Stimulated activated CD4-positive, alpha-beta T cell treated with anti-CD3 and anti-CD28 coated beads, Interleukin-4, amount 100 ng/mL, for 24 hours (primary cell): ENCODE data around the gene GAL.

Source experiments
- DNase-seq: peaks from one replicate; pipeline ENCODE4 v3.0.0-alpha.2; 2020

The GAL gene

GRCh38 chr11:68683121-68683520 lies 1.2 kb upstream of the GAL start:
- DNase-seq: no peak

DNA sequence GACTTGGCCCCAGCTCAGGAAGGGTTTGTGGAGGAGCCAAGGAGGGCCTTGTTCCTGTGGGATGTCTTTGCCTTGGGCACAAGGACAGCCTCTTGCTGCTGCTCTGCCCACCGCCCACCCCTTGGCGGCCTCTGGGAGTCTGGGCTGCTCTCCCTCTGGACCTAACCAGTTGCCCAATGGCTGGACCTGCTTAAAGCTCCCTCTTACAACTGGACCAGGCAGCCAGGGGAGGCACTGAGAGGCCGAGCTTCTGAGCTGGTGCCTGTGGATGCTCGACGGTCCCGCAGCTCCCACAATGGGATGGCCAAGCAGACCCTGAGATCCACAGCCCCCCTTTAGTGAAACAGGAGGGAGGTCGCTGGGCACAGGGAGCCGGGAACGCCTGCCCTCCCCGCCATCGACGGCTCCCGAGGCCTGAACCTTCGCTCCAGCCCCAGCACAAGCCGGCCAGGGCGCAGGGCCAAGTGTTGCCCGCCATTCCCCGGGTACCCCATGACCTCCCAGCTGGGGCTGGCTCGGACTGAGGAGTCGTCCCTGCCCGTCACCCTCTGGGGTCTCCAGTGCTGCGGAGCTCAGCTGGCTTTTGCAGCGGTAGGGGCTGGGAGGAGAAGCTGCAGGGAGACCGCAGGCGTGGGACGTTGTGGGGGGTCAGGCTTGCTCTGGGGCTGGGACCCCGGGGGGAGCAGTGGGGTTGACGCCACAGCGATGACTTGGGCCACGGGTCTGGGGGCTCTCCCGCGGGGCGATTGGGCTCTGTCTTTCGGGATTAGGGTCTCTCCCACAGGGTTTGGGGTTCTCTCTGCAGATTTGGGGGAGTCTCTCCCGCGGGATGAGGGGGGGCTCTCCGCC lies 584 bp upstream of the GAL start:
- DNase-seq: no peak

DNA sequence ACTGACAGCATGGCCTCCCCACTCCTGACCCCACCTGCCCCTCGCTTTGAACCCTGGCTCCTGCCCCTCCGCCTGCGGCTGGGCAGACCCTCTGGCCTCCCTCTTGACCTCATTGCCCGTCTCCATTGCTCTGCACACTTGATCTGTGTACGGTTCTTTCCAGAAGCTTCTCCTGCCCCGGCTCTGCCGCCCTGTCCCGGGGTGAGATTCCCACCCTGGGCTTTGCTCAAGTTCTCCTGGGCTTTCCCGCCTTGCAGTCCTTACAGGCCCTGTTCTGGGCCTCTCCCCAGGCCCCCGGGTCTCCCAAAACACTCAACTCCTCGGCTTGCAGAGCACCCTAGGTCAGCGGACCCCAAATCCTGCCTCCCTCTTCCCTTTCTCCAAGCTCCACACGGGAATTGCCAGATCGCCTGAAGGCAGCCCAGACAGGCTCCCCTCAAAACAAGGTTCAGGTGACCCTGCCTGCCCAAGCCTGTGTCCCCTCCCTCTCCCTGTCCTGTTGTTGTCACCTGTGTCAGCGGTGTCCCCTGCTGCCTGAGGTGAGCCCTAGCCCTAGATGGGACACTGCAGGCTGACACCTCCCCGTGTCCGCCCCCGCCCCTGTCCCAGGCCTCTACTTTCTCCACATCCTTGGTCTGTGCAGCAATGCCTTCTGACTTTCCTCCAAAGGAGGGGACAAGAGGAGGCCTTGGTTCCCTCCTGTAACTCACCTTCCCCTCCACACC lies 1.5 kb downstream of the GAL start:
- no peak for DNase-seq

GRCh38 chr11:68686486-68686885 lies 2.1 kb downstream of the GAL start:
- no peak for DNase-seq

DNA sequence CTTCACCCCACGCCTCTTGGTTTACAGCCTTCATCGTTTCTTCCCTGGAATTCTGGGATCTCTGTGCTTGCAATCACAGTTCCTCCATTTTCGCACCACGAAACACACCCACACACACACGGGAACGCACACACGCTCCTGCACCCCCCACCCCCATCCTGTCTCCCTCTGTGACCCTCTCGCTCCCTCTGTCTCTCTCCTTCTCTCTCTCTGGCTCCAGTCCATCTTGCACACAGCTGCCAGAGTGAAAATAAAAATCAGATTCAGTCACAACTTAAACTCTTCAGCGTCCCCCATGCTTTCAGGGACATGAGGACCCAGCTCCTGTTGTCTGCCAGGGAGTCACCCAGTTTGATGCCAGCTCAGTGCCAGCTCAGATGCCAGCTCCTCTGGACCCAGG lies 3.0 kb downstream of the GAL start:
- DNase-seq: no peak

GRCh38 chr11:68687986-68688385 lies 3.6 kb downstream of the GAL start:
- DNase-seq: no peak

DNA sequence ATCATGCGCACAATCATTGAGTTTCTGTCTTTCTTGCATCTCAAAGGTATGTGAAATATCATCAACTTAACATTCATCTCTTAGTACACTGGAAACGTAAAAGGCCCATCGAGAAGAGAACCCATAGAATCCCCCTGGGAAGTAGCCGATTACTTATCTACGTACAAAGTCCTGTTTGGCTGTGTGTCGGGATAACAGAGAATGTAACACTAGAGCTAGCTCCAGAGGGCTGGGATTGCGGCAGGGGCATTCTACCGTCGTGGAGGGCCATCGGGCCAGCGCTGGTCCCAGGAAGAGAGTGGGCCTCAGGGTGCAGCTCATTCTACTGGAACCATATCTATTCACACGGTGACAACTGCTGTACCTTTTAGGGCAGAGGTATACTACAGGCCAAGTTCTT lies 4.5 kb downstream of the GAL start:
- DNase-seq: no peak

DNA sequence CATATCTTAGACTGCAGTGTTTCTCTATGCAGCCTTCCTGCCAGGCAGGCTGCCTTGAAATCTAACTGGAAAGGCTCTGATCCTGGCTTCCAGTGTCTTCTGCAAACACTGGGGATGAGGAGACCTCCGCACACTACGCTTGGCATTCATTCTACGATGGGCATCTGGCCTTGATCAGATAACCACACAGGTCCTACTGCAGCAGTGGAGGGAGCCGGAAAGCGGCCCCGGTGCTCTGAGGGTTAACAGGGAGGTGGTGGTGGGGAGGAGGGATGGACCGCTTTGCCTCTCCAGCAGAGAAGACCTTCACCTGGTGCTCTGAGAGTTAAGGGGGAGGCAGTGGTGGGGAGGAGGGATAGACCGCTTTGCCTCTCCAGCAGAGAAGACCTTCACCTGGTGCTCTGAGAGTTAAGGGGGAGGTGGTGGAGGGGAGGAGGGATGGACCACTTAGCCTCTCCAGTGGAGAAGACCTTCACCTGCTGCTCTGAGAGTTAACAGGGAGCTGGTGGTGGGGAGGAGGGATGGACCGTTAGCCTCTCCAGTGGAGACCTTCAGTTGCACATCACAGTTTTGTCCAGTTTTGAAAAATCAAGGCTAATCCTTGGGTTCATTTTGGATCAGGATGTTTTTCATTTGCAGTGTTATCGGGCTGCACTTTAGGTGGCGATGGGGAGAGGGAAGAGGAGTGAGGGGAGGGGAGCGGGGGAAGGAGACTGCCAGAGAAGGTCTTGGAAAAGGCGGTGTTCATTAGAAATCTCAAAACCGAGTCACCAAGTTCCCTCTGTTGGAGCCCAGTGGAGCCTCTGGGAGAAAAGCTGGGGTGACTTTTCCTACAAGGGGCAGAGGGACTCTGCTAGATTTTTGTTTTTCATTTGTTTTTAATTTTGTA lies 5.6 kb downstream of the GAL start:
- DNase-seq: no peak

GRCh38 chr11:68690671-68691401 lies 6.5 kb downstream of the GAL start:
- DNase-seq: peak; percentile 11

GRCh38 chr11:68691402-68691784 lies 7.0 kb downstream of the GAL start:
- no peak for DNase-seq

DNA sequence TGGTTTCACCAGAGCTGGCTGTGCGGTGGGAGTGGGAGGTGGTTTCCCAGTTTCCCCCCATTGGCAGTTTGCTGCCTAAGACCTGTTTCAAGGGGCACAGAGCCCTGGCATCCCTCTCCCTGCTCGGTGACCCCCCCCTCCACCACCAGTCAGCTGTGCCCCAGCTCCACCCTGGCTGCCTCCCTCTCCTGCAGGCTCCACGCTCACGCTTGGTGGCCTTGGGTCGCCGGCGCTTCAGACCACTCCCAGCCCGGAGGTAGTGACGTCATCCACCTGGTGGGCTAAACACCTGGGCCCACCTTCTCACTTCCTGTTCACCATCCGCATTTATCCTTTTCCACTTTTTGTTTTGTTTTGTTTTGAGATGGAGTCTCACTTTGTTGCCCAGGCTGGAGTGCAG lies 7.8 kb downstream of the GAL start:
- no peak for DNase-seq

DNA sequence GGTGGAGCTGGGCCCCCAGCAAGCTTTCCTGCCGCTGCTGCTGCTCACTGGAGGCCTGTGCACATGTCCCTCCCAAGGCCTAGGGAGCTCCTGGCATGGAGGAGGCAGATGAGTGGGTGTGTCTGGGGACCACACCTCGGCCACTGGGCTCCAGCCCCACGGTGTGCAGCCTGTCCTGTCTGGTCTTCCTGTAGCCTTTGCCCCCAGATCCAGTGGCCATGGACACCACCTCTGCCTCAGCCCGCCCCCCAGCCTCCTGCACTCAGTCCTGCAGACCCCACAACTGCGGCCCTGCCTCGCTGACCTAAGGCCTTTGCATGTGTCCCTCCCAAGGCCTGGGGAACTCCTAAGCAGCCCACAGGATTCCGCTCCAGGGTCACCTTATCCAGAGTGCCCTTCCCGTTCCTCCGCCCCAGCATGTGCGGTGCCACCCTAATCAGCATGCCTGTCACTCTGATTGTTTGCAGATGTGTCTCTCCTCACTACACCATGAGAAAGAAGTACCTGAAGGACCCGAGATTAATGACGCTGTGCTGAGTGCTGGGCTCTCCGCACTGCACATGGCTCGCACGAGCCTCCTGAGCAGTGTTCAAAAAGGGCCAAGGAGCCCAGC lies 8.6 kb downstream of the GAL start:
- DNase-seq: no peak

DNA sequence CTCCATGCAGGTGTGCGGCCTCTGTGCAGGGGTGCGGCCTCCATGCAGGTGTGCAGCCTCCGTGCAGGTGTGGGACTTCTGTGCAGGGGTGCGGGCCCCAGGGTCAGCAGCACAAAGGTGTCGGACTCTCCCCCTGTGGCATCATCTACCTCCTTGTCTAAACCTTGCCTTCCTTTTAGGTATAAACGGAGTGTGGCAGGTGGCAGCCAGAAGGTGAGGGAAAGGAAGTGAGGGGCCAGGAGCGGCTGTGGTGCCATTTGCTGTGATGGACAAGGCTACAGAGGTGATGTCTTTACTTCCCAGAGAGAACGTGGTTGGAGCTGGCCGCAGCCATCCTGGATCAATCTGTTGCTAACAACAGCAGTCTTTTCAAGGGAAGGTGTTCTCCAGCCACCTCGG lies 9.1 kb downstream of the GAL start:
- no peak for DNase-seq

GRCh38 chr11:68694431-68695297 lies 10.3 kb downstream of the GAL start:
- DNase-seq: no peak

DNA sequence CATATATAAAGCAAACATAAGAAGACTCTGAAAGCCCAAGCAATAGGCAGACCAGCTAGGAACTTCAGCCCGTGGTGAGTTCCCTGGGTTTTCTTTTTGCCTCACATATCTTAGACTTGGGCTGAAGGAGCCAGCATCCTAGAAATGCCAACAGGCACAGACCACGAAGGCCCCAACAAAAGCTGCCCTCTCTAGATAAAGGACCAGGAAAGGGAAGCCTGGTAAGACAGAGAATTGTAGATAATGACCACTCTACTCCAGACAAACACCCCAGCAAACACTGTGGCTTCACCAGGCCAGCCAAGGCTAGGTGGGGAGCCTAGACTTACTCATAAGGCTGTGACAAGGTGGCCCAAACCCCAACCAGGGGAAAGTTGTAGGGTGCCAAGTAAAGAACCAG lies 11.2 kb downstream of the GAL start:
- DNase-seq: no peak

DNA sequence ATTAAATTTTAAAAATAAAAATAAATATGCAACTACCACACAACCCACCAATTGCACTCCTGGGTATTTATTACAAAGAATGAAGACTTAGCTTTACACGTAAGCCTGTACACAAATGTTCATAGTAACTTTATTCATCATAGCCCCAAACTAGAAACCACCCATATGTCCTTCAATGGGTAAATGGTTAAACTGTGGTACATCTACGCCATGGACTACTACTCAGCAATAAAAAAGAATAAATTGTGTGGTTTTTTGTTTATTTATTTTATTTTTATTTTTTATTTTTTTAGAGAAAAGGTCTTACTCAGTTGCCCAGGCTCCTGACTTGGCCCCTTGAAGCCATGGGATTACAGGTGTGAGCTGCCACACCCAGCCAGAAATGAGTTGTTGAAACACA lies 14.6 kb downstream of the GAL start:
- no peak for DNase-seq

GRCh38 chr11:68704887-68705286 lies 20.5 kb downstream of the GAL start:
- DNase-seq: no peak

- no peak for DNase-seq
Measured at GRCh38 chr11:68707527-68707926, 23.2 kb downstream of the GAL start.

- DNase-seq: no peak
Measured at GRCh38 chr11:68709062-68709461, 24.7 kb downstream of the GAL start.

GRCh38 chr11:68710409-68710808 lies 26.1 kb downstream of the GAL start:
- DNase-seq: no peak

GRCh38 chr11:68711114-68711513 lies 26.8 kb downstream of the GAL start:
- no peak for DNase-seq
